Loucy (cell line): Measurements from ENCODE around the gene MDFI.

Experiments used
- H2AFZ ChIP-seq: fragments of 200-600 bp; sonication (generic); 2 replicates; pipeline ENCODE4 v1.6.0; 2016; ENCODE audit warnings: antibody characterized with exemption, mild to moderate bottlenecking, low read length, moderate library complexity
- H3F3A ChIP-seq: fragments of 200-600 bp; 2 replicates; pipeline ENCODE4 v1.6.0; 2016; ENCODE audit warnings: antibody characterized with exemption, low read depth, mild to moderate bottlenecking
- H3K27me3 ChIP-seq: fragments of 200-600 bp; sonication (generic); 2 replicates; pipeline ENCODE4 v1.6.1; 2014; ENCODE audit warnings: low read length, mild to moderate bottlenecking; ENCODE audit not compliant: insufficient read depth, poor library complexity, severe bottlenecking
- H3K36me3 ChIP-seq: fragments of 200-600 bp; sonication (generic); 2 replicates; pipeline ENCODE4 v1.6.1; 2016; ENCODE audit warnings: low read length; ENCODE audit not compliant: insufficient read depth
- H3K4me1 ChIP-seq: fragments of 200-600 bp; sonication (generic); 2 replicates; pipeline ENCODE4 v1.5.1; 2014; ENCODE audit warnings: low read length, mild to moderate bottlenecking; ENCODE audit not compliant: insufficient read depth, poor library complexity, severe bottlenecking
- H3K4me2 ChIP-seq: fragments of 200-600 bp; sonication (generic); 2 replicates; pipeline ENCODE4 v1.6.0; 2014; ENCODE audit warnings: antibody characterized with exemption, low read length, low read depth, mild to moderate bottlenecking; ENCODE audit not compliant: poor library complexity, severe bottlenecking
- H3K4me3 ChIP-seq: fragments of 200-600 bp; sonication (generic); 2 replicates; pipeline ENCODE4 v1.5.1; 2014; ENCODE audit warnings: low read length, mild to moderate bottlenecking, mixed read lengths; ENCODE audit not compliant: poor library complexity, severe bottlenecking
- H3K79me2 ChIP-seq: fragments of 200-600 bp; sonication (generic); 2 replicates; pipeline ENCODE4 v1.6.1; 2014; ENCODE audit warnings: low read length; ENCODE audit not compliant: insufficient read depth
- H3K9ac ChIP-seq: fragments of 200-600 bp; sonication (generic); 2 replicates; pipeline ENCODE4 v1.6.0; 2014; ENCODE audit warnings: mild to moderate bottlenecking, low read depth, low read length, moderate library complexity; ENCODE audit not compliant: poor library complexity, severe bottlenecking
- H3K9me2 ChIP-seq: fragments of 200-600 bp; sonication (generic); replicated peaks from 2 replicates; pipeline ENCODE4 v1.6.1; 2016; ENCODE audit warnings: low read depth, low read length, mixed read lengths
- H3K9me3 ChIP-seq: fragments of 200-600 bp; sonication (generic); 2 replicates; pipeline ENCODE4 v1.6.1; 2014; ENCODE audit warnings: mild to moderate bottlenecking, antibody characterized with exemption, low read length, low read depth; ENCODE audit not compliant: insufficient read depth
- H4K20me1 ChIP-seq: fragments of 200-600 bp; sonication (generic); 2 replicates; pipeline ENCODE4 v1.6.0; 2014; ENCODE audit warnings: antibody characterized with exemption, low read length, mild to moderate bottlenecking; ENCODE audit not compliant: insufficient read depth, poor library complexity, severe bottlenecking
- CTCF ChIP-seq: fragments of 200-600 bp; sonication (generic); conservative IDR thresholded peaks from 2 replicates; pipeline ENCODE4 v1.5.1; 2014; ENCODE audit warnings: mild to moderate bottlenecking, antibody characterized with exemption, low read length
- EZH2phosphoT487 ChIP-seq: fragments of 200-600 bp; IDR thresholded peaks from 2 replicates; pipeline ENCODE4 v1.6.1; 2018; ENCODE audit warnings: antibody characterized with exemption, mild to moderate bottlenecking, moderate library complexity, borderline replicate concordance

MDFI gene

GRCh38 chr6:41656002-41656691, 17.9 kb downstream of the MDFI start:
- no peaks in the 10 kb centered on the region for H3K9me2 ChIP-seq
- H3K27me3 ChIP-seq: no peaks in the 10 kb centered on the region
- no peaks in the 10 kb centered on the region for H4K20me1 ChIP-seq
- no peak overlapping the region for H2AFZ ChIP-seq
- peaks cover 16% of the 10 kb centered on the region; the same call in 1 of the 2 replicates for H3K36me3 ChIP-seq
- H3K4me3 ChIP-seq: no peak overlapping the region
- no peak overlapping the region for H3K9ac ChIP-seq
- H3K4me2 ChIP-seq: no peak overlapping the region
- H3K79me2 ChIP-seq: no peaks in the 10 kb centered on the region
- no peaks in the 10 kb centered on the region for H3F3A ChIP-seq
- H3K9me3 ChIP-seq: no peaks in the 10 kb centered on the region
- TF ChIP-seq CTCF (no peak), EZH2phosphoT487 (no peak)
- peaks cover 10% of the 10 kb centered on the region for H3K4me1 ChIP-seq

GRCh38 chr6:41657131-41658094, 19.1 kb downstream of the MDFI start:
- no peak overlapping the region for H3K4me3 ChIP-seq
- H3K4me1 ChIP-seq: peaks cover 10% of the 10 kb centered on the region
- H3K79me2 ChIP-seq: no peaks in the 10 kb centered on the region
- H3K4me2 ChIP-seq: no peak overlapping the region
- no peaks in the 10 kb centered on the region for H3K27me3 ChIP-seq
- H3F3A ChIP-seq: no peaks in the 10 kb centered on the region
- no peaks in the 10 kb centered on the region for H3K9me2 ChIP-seq
- H3K9me3 ChIP-seq: no peaks in the 10 kb centered on the region
- H2AFZ ChIP-seq: no peak overlapping the region
- no peak overlapping the region for H3K9ac ChIP-seq
- no peaks in the 10 kb centered on the region for H4K20me1 ChIP-seq
- TF ChIP-seq CTCF: no peak
- TF ChIP-seq EZH2phosphoT487: no peak
- peaks cover 9% of the 10 kb centered on the region; the same call in 1 of the 2 replicates for H3K36me3 ChIP-seq

DNA sequence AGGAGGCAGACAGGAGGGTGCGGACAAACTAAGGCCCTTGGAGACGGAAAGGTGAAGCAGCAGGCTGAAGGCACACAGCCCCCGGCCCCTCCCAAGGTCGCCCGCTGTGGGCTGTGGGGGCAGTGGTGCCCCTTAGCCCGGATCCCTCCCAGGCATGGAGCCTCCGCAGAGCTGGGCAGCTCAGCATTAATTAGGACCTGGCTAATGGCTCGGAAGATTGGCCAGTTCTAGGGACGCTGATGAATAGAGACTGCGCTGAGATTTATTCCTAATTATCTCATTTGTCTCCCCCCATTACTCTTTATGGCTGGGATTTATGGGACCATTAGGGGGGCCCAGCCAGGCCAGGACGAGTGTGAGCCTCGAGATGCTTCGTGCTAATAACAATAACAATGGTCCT, 20.4 kb downstream of the MDFI start:
- Histone ChIP-seq H3K36me3 (peaks cover under 1% of the 10 kb centered on the region; the same call in 1 of the 2 replicates), H3K9me2 (no peaks in the 10 kb centered on the region), H3K9ac (no peak overlapping the region), H3K9me3 (no peaks in the 10 kb centered on the region), H4K20me1 (no peaks in the 10 kb centered on the region), H3K79me2 (no peaks in the 10 kb centered on the region), H3K27me3 (no peaks in the 10 kb centered on the region), H3K4me3 (no peak overlapping the region), H3F3A (no peaks in the 10 kb centered on the region), H3K4me1 (peaks cover 10% of the 10 kb centered on the region), H3K4me2 (no peak overlapping the region), H2AFZ (no peak overlapping the region)
- TF ChIP-seq CTCF: no peak
- TF ChIP-seq EZH2phosphoT487: no peak
